Ectodermal cell (in vitro differentiated cells): Measurements from ENCODE around the gene TRIM50.
"Not testable (repeated sequence)": the region's sequence is repeated elsewhere in the genome, so short reads cannot be mapped to it uniquely, and the experiment has no call there.

Source experiments
- H3K27ac ChIP-seq: 2 replicates; pipeline ENCODE4 v1.7.0; 2013; ENCODE audit warnings: mild to moderate bottlenecking, low read depth, low read length; ENCODE audit not compliant: insufficient read depth, poor library complexity, severe bottlenecking
- H3K27me3 ChIP-seq: 2 replicates; pipeline ENCODE4 v1.7.0; 2013; ENCODE audit warnings: mild to moderate bottlenecking, low read length; ENCODE audit not compliant: insufficient read depth, control insufficient read depth, poor library complexity, severe bottlenecking
- H3K36me3 ChIP-seq: one replicate; pipeline ENCODE4 v1.7.0; 2013; ENCODE audit warnings: low read length; ENCODE audit not compliant: control insufficient read depth, insufficient read depth
- H3K4me1 ChIP-seq: one replicate; pipeline ENCODE4 v1.7.0; 2013; ENCODE audit warnings: low read length; ENCODE audit not compliant: control insufficient read depth, insufficient read depth
- H3K4me3 ChIP-seq: 2 replicates; pipeline ENCODE4 v1.7.0; 2013; ENCODE audit warnings: low read depth, low read length, control low read depth; ENCODE audit not compliant: insufficient read depth
- H3K9me3 ChIP-seq: 2 replicates; pipeline ENCODE4 v1.7.0; 2013; ENCODE audit warnings: mild to moderate bottlenecking, low read length, moderate library complexity; ENCODE audit not compliant: control insufficient read depth
- WGBS, 2 experiments: methylation state at CpG; one replicate each; pipeline ENCODE4 v1.1.7; 2013; ENCODE audit warnings: missing lambda C conversion rate in 2 of 2; 5-methylcytosine and 5-hydroxymethylcytosine counted together

The TRIM50 gene

DNA sequence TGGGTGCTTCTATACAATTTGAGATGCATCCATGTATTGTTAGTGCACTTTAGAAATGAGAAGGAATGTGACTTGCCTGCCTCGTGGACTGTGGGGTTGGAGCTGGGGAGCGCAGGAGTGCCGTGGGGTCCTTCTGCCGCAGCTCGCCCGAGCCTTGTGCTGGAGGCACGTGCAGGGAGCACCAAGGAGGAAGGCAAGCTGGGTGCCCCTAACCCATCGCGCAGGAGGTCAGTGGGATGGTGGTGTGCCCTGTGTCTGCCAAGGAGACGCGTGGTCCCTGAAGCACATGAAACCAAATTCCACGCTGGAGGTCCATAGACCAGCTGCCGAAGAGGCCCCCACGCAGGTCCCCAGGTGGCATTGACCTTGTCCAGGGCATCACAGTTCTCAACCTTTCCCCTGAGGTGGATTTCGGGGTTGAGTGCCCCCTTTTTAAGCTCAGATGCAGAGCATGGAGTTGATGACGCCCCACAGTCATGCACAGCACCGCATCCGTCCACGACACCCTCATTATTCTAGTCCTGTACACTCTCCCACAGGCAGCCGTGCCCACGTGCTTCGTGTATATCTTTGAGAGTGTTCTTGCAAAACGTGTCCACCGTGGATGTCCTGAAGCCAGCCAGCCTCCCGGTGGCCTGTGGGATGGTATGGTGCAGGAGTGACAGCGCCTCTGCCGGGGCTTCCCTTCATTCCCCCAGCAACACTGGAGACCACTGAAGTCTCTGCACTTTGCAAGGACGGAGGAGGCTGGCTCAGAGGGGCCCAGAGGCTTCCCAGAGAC, 35.5 kb upstream of the TRIM50 start:
- 92 to 94% methylated on average over 28 of the region's 28 CpGs for WGBS, 2 experiments
- no peak overlapping the region for H3K27ac ChIP-seq

DNA sequence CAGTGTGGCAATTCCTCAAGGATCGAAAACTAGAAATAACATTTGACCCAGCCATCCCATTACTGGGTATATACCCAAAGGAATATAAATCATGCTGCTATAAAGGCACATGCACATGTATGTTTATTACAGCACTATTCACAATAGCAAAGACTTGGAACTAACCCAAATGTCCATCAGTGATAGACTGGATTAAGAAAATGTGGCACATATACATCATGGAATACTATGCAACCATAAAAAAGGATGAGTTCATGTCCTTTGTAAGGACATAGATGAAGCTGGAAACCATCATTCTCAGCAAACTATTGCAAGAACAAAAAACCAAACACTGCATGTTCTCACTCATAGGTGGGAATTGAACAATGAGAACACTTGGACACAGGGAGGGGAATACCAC, 32.7 kb upstream of the TRIM50 start:
- not testable (repeated sequence) for H3K4me1 ChIP-seq, H3K36me3 ChIP-seq, H3K9me3 ChIP-seq, H3K4me3 ChIP-seq, H3K27ac ChIP-seq, H3K27me3 ChIP-seq
- 100% methylated on average over 1 of the region's 1 CpG for WGBS, 2 experiments

More for the DNA sequence above, 35.5 kb upstream of the TRIM50 start:
- Histone ChIP-seq H3K9me3 (no peaks in the 10 kb centered on the region), H3K4me3 (no peak overlapping the region), H3K36me3 (no peaks in the 10 kb centered on the region), H3K27me3 (no peaks in the 10 kb centered on the region), H3K4me1 (no peaks in the 10 kb centered on the region)

DNA sequence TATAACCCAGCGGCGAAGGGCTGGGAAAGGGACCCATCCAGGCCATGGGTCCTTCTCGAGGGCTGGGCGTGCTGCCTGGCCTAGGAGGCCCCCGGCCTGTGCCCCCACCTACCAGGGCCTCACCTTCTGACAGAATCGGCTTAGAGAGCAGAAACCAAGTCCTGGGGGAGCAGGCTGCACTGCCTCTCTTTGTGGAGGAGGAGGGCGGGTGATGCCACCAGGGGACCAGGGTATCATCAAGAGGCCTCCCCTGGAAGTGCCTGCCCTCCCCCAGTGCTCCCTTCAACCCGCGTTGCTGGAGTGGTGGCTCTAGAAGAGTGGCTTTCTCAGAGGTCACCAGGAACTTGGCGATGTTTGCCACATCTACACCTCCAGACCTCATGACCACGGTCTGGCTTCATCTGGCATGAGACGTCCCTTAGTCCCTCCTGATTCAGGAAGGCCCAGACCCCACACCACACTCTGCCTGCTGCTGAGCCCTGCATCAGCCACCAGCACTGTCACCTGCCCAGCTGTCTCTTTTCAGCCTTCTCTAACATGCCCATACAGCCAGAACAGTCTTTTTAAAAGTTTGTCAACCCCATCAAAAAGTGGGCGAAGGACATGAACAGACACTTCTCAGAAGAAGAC, 32.0 kb upstream of the TRIM50 start:
- no peak overlapping the region for H3K4me3 ChIP-seq
- WGBS, 2 experiments = 89 to 94% methylated on average over 13 of the region's 13 CpGs
- no peaks in the 10 kb centered on the region for H3K9me3 ChIP-seq
- no peaks in the 10 kb centered on the region for H3K27me3 ChIP-seq
- H3K27ac ChIP-seq = no peak overlapping the region
- H3K4me1 ChIP-seq = no peaks in the 10 kb centered on the region
- H3K36me3 ChIP-seq = no peaks in the 10 kb centered on the region

DNA sequence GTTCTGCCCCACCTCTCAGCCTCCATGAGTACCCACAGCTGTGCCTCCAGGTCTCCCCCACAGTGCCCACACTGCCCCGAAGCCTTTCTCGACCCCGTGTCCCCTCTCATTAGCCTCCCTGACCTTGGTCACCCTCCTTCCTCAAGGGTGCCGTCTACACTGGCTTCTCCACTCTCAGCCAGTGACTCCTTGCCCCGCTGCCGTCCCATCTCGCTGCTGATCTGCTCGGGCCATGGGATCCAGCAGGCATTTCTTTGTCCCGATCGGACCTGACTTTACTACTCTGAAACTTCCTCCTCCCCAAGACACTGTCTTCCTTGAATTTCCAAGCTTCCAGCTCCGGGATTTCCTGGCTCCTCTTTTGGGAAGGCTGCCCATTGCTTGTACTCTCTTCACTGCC, 31.4 kb upstream of the TRIM50 start:
- Histone ChIP-seq H3K27ac (no peak overlapping the region), H3K27me3 (no peaks in the 10 kb centered on the region), H3K36me3 (no peaks in the 10 kb centered on the region), H3K9me3 (no peaks in the 10 kb centered on the region), H3K4me1 (no peaks in the 10 kb centered on the region), H3K4me3 (no peak overlapping the region)
- 91 to 94% methylated on average over 11 of the region's 11 CpGs for WGBS, 2 experiments

- no peak overlapping the region for H3K4me3 ChIP-seq
- H3K27ac ChIP-seq = no peak overlapping the region
- H3K4me1 ChIP-seq = no peaks in the 10 kb centered on the region
- H3K9me3 ChIP-seq = no peaks in the 10 kb centered on the region
- WGBS, 2 experiments = 89 to 94% methylated on average over 21 of the region's 21 CpGs
- H3K27me3 ChIP-seq = no peaks in the 10 kb centered on the region
- H3K36me3 ChIP-seq = no peaks in the 10 kb centered on the region
Measured at GRCh38 chr7:73358590-73359275, 30.9 kb upstream of the TRIM50 start.

- H3K36me3 ChIP-seq = no peaks in the 10 kb centered on the region
- no peaks in the 10 kb centered on the region for H3K27me3 ChIP-seq
- no peak overlapping the region for H3K4me3 ChIP-seq
- no peaks in the 10 kb centered on the region for H3K4me1 ChIP-seq
- no peaks in the 10 kb centered on the region for H3K9me3 ChIP-seq
- 93 to 95% methylated on average over 5 of the region's 5 CpGs for WGBS, 2 experiments
- no peak overlapping the region for H3K27ac ChIP-seq
Measured at GRCh38 chr7:73356159-73356558, 28.3 kb upstream of the TRIM50 start.

- no peaks in the 10 kb centered on the region for H3K9me3 ChIP-seq
- H3K27me3 ChIP-seq = no peaks in the 10 kb centered on the region
- H3K27ac ChIP-seq = no peak overlapping the region
- no peak overlapping the region for H3K4me3 ChIP-seq
- H3K4me1 ChIP-seq = peaks cover 6% of the 10 kb centered on the region
- 59 to 61% methylated on average over 17 of the region's 17 CpGs for WGBS, 2 experiments
- H3K36me3 ChIP-seq = no peaks in the 10 kb centered on the region
Measured at GRCh38 chr7:73354821-73355220, 26.9 kb upstream of the TRIM50 start.

DNA sequence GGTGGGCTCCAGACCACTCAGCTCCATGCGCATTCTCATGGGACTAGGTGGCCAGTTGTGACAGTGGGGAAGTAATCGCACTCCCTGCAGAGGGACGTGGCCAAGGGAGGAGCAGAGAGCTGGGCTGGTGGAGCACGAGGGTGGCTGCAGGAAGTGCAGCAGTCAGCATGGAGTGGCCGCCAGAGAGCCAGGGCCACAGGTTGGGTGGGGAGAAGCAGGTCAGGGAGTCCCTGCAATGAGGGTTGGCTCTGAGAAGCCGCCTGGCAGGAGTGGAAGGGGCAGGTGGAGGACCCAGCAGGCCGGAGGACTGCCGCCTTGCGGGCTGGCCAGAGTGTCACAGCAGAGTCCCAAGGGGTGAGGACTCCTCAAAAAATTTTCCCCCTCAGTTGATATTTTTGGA, 26.3 kb upstream of the TRIM50 start:
- no peaks in the 10 kb centered on the region for H3K27me3 ChIP-seq
- H3K4me3 ChIP-seq = no peak overlapping the region
- H3K4me1 ChIP-seq = peaks cover 6% of the 10 kb centered on the region
- WGBS, 2 experiments = 90 to 92% methylated on average over 9 of the region's 9 CpGs
- H3K36me3 ChIP-seq = no peaks in the 10 kb centered on the region
- H3K27ac ChIP-seq = no peak overlapping the region
- no peaks in the 10 kb centered on the region for H3K9me3 ChIP-seq

- Histone ChIP-seq H3K27me3 (no peaks in the 10 kb centered on the region), H3K9me3 (no peaks in the 10 kb centered on the region), H3K27ac (no peak overlapping the region), H3K36me3 (no peaks in the 10 kb centered on the region), H3K4me3 (no peak overlapping the region), H3K4me1 (peaks cover 6% of the 10 kb centered on the region)
- WGBS, 2 experiments = 82 to 88% methylated on average over 6 of the region's 6 CpGs
Measured at GRCh38 chr7:73353243-73353642, 25.4 kb upstream of the TRIM50 start.

GRCh38 chr7:73352784-73353183, 24.9 kb upstream of the TRIM50 start:
- no peak overlapping the region for H3K27ac ChIP-seq
- H3K36me3 ChIP-seq = no peaks in the 10 kb centered on the region
- no peak overlapping the region for H3K4me3 ChIP-seq
- peaks cover 6% of the 10 kb centered on the region for H3K4me1 ChIP-seq
- H3K27me3 ChIP-seq = no peaks in the 10 kb centered on the region
- WGBS, 2 experiments = 93 to 95% methylated on average over 3 of the region's 3 CpGs
- H3K9me3 ChIP-seq = no peaks in the 10 kb centered on the region
